Trophoblast cell (in vitro differentiated cells and primary cell): ENCODE data around the gene FUBP3.

Source experiments
- DNase-seq, 2 donors: peaks; one replicate each; pipeline ENCODE4 v3.0.0-alpha.2; 2016
- H2AFZ ChIP-seq: 2 replicates; pipeline ENCODE4 v1.6.1; 2013; ENCODE audit warnings: low read length, moderate library complexity, mild to moderate bottlenecking; ENCODE audit not compliant: insufficient read depth, poor library complexity
- H2AK5ac ChIP-seq: 2 replicates; pipeline ENCODE4 v1.6.1; 2013; ENCODE audit warnings: mild to moderate bottlenecking, low read length
- H2BK120ac ChIP-seq: 2 replicates; pipeline ENCODE4 v1.6.1; 2013; ENCODE audit warnings: low read length, mild to moderate bottlenecking, moderate library complexity; ENCODE audit not compliant: insufficient read depth, poor library complexity
- H2BK12ac ChIP-seq: 2 replicates; pipeline ENCODE4 v1.6.1; 2013; ENCODE audit warnings: mild to moderate bottlenecking, low read length, moderate library complexity
- H2BK5ac ChIP-seq: 2 replicates; pipeline ENCODE4 v1.6.1; 2013; ENCODE audit warnings: low read length, low read depth, moderate library complexity, mild to moderate bottlenecking; ENCODE audit not compliant: poor library complexity
- H3K14ac ChIP-seq: 2 replicates; pipeline ENCODE4 v1.6.1; 2013; ENCODE audit warnings: mild to moderate bottlenecking, low read length
- H3K18ac ChIP-seq: 2 replicates; pipeline ENCODE4 v1.6.1; 2013; ENCODE audit warnings: mild to moderate bottlenecking, low read length
- H3K23ac ChIP-seq: 2 replicates; pipeline ENCODE4 v1.6.1; 2013; ENCODE audit warnings: low read length
- H3K27ac ChIP-seq: 2 replicates; pipeline ENCODE4 v1.5.1; 2013; ENCODE audit warnings: low read depth, mild to moderate bottlenecking, inconsistent platforms, low read length, moderate library complexity
- H3K27me3 ChIP-seq: 2 replicates; pipeline ENCODE4 v1.6.1; 2013; ENCODE audit warnings: inconsistent platforms, mild to moderate bottlenecking, low read length, moderate library complexity; ENCODE audit not compliant: insufficient read depth
- H3K36me3 ChIP-seq, 2 experiments: 1 replicate in 1 of 2; 2 replicates in 1 of 2; pipeline ENCODE4 v1.6.1; 2013; ENCODE audit warnings: low read length in 2 of 2, mild to moderate bottlenecking in 2 of 2, moderate library complexity in 1 of 2; ENCODE audit not compliant: insufficient read depth in 2 of 2, control insufficient read depth in 1 of 2
- H3K4ac ChIP-seq: 2 replicates; pipeline ENCODE4 v1.6.1; 2013; ENCODE audit warnings: low read depth, mild to moderate bottlenecking, low read length, moderate library complexity
- H3K4me1 ChIP-seq, 2 experiments: 1 replicate in 1 of 2; 2 replicates in 1 of 2; pipeline ENCODE4 v1.6.1; 2013; ENCODE audit warnings: low read length in 2 of 2, mild to moderate bottlenecking in 2 of 2, moderate library complexity in 1 of 2; ENCODE audit not compliant: insufficient read depth in 2 of 2, control insufficient read depth in 1 of 2
- H3K4me2 ChIP-seq: 2 replicates; pipeline ENCODE4 v1.6.1; 2013; ENCODE audit warnings: inconsistent platforms, mild to moderate bottlenecking, low read length, moderate library complexity
- H3K4me3 ChIP-seq: 2 replicates; pipeline ENCODE4 v1.5.1; 2013; ENCODE audit warnings: mild to moderate bottlenecking, low read depth, low read length, inconsistent platforms
- H3K79me1 ChIP-seq: one replicate; pipeline ENCODE4 v1.6.1; 2013; ENCODE audit warnings: low read length
- H3K79me2 ChIP-seq: 2 replicates; pipeline ENCODE4 v1.6.1; 2013; ENCODE audit warnings: low read length, mild to moderate bottlenecking; ENCODE audit not compliant: control insufficient read depth, insufficient read depth, poor library complexity
- H3K9ac ChIP-seq: 2 replicates; pipeline ENCODE4 v1.6.1; 2013; ENCODE audit warnings: mild to moderate bottlenecking, low read length
- H3K9me3 ChIP-seq: 2 replicates; pipeline ENCODE4 v1.6.1; 2013; ENCODE audit warnings: low read depth, mild to moderate bottlenecking, control low read depth, inconsistent platforms, low read length; ENCODE audit not compliant: insufficient read depth
- H4K12ac ChIP-seq: 2 replicates; pipeline ENCODE4 v1.6.1; 2013; ENCODE audit warnings: low read depth, mild to moderate bottlenecking, low read length, moderate library complexity
- H4K8ac ChIP-seq: 2 replicates; pipeline ENCODE4 v1.6.1; 2013; ENCODE audit warnings: low read depth, mild to moderate bottlenecking, low read length, moderate library complexity
- H4K91ac ChIP-seq: one replicate; pipeline ENCODE4 v1.6.1; 2013; ENCODE audit warnings: low read depth, mild to moderate bottlenecking, low read length, moderate library complexity
- WGBS: extraction: QIAGEN DNeasy Blood & Tissue Kit; methylation state at CpG from one replicate; pipeline ENCODE4 v1.1.7; 2013; ENCODE audit warnings: missing lambda C conversion rate; ENCODE audit not compliant: insufficient read length, insufficient coverage; ENCODE audit errors: extremely low coverage; 5-methylcytosine and 5-hydroxymethylcytosine counted together

The FUBP3 gene

DNA sequence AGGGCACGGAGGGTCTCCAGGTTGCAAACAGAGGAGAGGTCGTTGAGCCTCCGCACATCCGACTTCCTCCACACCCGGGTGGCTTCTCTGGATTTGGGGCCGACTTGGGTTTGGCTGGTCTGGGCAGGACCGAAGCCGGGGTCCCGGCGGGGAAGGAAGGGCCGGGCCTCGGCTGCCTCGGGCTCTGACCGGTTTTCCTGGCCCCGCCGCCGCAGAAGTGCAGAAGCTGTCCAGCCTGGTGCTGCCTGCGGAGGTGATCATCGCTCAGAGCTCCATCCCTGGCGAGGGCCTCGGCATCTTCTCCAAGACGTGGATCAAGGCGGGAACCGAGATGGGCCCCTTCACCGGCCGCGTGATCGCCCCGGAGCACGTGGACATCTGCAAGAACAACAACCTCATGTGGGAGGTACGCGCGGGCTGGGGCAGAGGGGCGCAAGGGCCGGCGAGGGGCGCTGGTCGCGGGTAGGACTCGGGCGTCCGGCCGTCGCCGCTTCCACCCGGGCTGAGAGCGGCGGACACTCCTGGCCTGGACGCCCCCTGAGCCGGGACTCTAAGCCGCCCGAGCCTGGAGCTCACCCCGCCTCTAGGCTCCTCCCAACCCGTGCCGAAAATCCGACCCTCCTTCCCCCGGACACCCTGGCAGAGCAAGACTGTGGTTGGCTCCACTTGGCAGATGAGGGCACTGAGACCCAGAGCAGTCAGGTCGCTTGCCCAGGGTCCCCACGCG is 87.2 kb downstream of the FUBP3 start:
- H3K79me1 ChIP-seq = no peaks in the 10 kb centered on the region
- no peak overlapping the region for H2BK5ac ChIP-seq
- H3K4me2 ChIP-seq = no peak overlapping the region
- peaks cover 15% of the 10 kb centered on the region for H3K9me3 ChIP-seq
- no peak overlapping the region for H4K12ac ChIP-seq
- H3K18ac ChIP-seq = no peak overlapping the region
- H3K14ac ChIP-seq = no peak overlapping the region
- H3K4ac ChIP-seq = no peak overlapping the region
- WGBS = no CpG with 5 or more reads among the region's 60 CpGs
- H3K23ac ChIP-seq = no peak overlapping the region
- H4K8ac ChIP-seq = no peak overlapping the region
- no peak overlapping the region for H3K27ac ChIP-seq
- H4K91ac ChIP-seq = no peak overlapping the region
- no peaks in the 10 kb centered on the region for H3K36me3 ChIP-seq
- H2BK12ac ChIP-seq = no peak overlapping the region
- peaks cover 71% of the 10 kb centered on the region for H3K27me3 ChIP-seq
- H2AK5ac ChIP-seq = no peak overlapping the region
- no peak overlapping the region for H2BK120ac ChIP-seq
- no peaks in the 10 kb centered on the region for H3K79me2 ChIP-seq
- no peaks in the 10 kb centered on the region for H3K4me1 ChIP-seq
- no peak for DNase-seq
- no peak overlapping the region for H3K4me3 ChIP-seq
- H3K9ac ChIP-seq = no peak overlapping the region
- no peak overlapping the region for H2AFZ ChIP-seq

DNA sequence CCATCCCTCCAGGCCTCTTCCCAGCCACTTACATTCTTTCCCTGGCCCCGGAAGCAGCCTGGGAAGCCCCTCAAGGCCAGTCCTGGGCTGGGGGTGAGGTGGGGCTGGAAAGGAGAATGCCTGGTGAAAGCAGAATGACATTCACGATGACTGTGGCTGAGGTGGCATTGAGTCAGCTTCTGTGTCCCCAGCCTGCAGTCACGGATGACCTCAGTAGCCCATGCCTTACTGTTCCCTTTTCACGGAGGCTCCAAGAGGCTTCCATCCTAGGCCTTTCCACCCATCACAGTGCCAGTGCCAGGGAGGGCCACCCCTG is 87.7 kb downstream of the FUBP3 start:
- Histone ChIP-seq H3K9ac (no peak overlapping the region), H3K23ac (no peak overlapping the region), H4K91ac (no peak overlapping the region), H2AK5ac (no peak overlapping the region), H2BK12ac (no peak overlapping the region), H2BK120ac (no peak overlapping the region), H3K27ac (no peak overlapping the region), H3K36me3 (no peaks in the 10 kb centered on the region), H2BK5ac (no peak overlapping the region), H3K4me1 (no peaks in the 10 kb centered on the region), H3K9me3 (peaks cover 15% of the 10 kb centered on the region), H3K18ac (no peak overlapping the region), H3K27me3 (peaks cover 66% of the 10 kb centered on the region), H2AFZ (no peak overlapping the region), H3K79me2 (no peaks in the 10 kb centered on the region), H3K4me3 (no peak overlapping the region), H4K12ac (no peak overlapping the region), H3K4me2 (no peak overlapping the region), H3K14ac (no peak overlapping the region), H3K4ac (no peak overlapping the region), H4K8ac (no peak overlapping the region), H3K79me1 (no peaks in the 10 kb centered on the region)
- whole genome bisulfite sequencing = no CpG with 5 or more reads among the region's 4 CpGs
- no peak for DNase-seq

DNA sequence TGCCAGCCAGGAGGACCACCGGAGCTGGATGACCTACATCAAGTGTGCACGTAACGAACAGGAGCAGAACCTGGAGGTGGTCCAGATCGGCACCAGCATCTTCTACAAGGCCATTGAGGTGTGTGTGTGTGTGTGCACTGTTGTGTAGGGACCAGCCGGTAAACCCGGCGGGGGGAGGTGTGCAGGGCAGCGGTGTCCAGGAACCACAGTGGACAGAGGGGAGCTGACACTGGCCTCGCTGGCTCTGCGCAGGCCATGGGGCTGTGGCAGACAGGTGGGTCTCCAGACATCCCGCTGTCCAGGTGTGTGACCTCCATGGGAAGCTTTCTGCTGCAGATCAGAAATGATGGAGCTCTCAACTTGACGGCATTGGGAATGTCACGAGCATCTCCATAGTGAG is 88.8 kb downstream of the FUBP3 start:
- Histone ChIP-seq H3K4me1 (no peaks in the 10 kb centered on the region), H4K12ac (no peak overlapping the region), H3K27me3 (peaks cover 54% of the 10 kb centered on the region), H3K4me3 (peak overlapping the region; percentile 22), H2AFZ (no peak overlapping the region), H3K36me3 (no peaks in the 10 kb centered on the region), H3K4ac (no peak overlapping the region), H3K79me2 (no peaks in the 10 kb centered on the region), H2BK120ac (no peak overlapping the region), H4K8ac (no peak overlapping the region), H3K9ac (no peak overlapping the region), H3K18ac (no peak overlapping the region), H3K14ac (no peak overlapping the region), H2BK12ac (no peak overlapping the region), H3K4me2 (no peak overlapping the region), H3K23ac (no peak overlapping the region), H3K9me3 (peaks cover 10% of the 10 kb centered on the region), H3K79me1 (no peaks in the 10 kb centered on the region), H2BK5ac (no peak overlapping the region), H4K91ac (no peak overlapping the region), H2AK5ac (no peak overlapping the region), H3K27ac (no peak overlapping the region)
- no peak for DNase-seq
- WGBS = no CpG with 5 or more reads among the region's 13 CpGs

DNA sequence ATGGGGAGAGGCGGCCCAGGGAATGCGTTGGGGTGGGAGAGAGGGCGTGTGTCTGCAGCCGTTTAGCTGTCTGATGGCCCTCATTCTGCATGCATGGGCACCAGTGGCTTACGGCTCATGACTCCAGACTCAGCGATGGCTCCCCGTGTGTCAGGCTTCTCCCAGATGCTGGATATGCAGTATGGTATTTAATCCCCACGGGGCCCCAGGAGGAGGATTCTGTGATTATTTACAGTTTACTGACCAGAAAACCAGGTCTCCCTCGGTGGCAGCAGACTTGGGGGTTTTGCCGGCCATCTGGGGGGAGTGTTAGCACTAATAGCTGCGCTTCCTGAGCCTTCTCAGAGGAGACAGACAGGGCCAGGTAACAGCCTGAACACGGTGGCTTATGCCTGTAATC is 89.3 kb downstream of the FUBP3 start:
- H3K4me1 ChIP-seq = no peaks in the 10 kb centered on the region
- H3K27ac ChIP-seq = no peak overlapping the region
- H3K14ac ChIP-seq = no peak overlapping the region
- no peak overlapping the region for H3K18ac ChIP-seq
- H3K4me2 ChIP-seq = no peak overlapping the region
- H3K9me3 ChIP-seq = peaks cover 10% of the 10 kb centered on the region
- no peak overlapping the region for H3K23ac ChIP-seq
- H4K91ac ChIP-seq = no peak overlapping the region
- no peaks in the 10 kb centered on the region for H3K79me1 ChIP-seq
- H3K4me3 ChIP-seq = peak overlapping the region; percentile 22
- DNase-seq = no peak
- no peaks in the 10 kb centered on the region for H3K79me2 ChIP-seq
- H4K12ac ChIP-seq = no peak overlapping the region
- no peak overlapping the region for H2AK5ac ChIP-seq
- H2BK120ac ChIP-seq = no peak overlapping the region
- H3K36me3 ChIP-seq = no peaks in the 10 kb centered on the region
- H2BK12ac ChIP-seq = no peak overlapping the region
- H3K27me3 ChIP-seq = peaks cover 50% of the 10 kb centered on the region
- no peak overlapping the region for H3K4ac ChIP-seq
- no peak overlapping the region for H2AFZ ChIP-seq
- H2BK5ac ChIP-seq = no peak overlapping the region
- no peak overlapping the region for H3K9ac ChIP-seq
- WGBS = no CpG with 5 or more reads among the region's 12 CpGs
- H4K8ac ChIP-seq = no peak overlapping the region
